Fibroblast of villous mesenchyme (primary cell): ENCODE measurements around the gene SLC16A2. TPM values are rescaled to one million over a fixed set of nuclear protein-coding genes. Genes with fewer than 3 reads are reported as not detected.
A peak's percentile ranks its signal among the peaks of the same experiment; 100 is the strongest.

Experiments used
- DNase-seq: peaks from one replicate; pipeline ENCODE4 v3.0.0-alpha.2; 2010; ENCODE audit warnings: low read depth
- H3K4me3 ChIP-seq: 2 replicates; pipeline ENCODE4 v1.5.1; 2011; ENCODE audit warnings: low read depth, mild to moderate bottlenecking, low read length
- total RNA-seq: library from RNA; depleted of rRNA; stranded (reverse); fragments of >200 nt; gene quantifications from 2 replicates; pipeline ENCODE4 v1.2.3, GENCODE V29; 2012
- TF ChIP-seq, protein P1 (sequence below): IDR thresholded peaks from 2 replicates; pipeline ENCODE4 v1.5.1; 2012; ENCODE audit warnings: low read depth, mild to moderate bottlenecking, low read length; ENCODE audit not compliant: insufficient read depth

The SLC16A2 gene
- total RNA-seq, 1 donor: 10.8 TPM

DNA sequence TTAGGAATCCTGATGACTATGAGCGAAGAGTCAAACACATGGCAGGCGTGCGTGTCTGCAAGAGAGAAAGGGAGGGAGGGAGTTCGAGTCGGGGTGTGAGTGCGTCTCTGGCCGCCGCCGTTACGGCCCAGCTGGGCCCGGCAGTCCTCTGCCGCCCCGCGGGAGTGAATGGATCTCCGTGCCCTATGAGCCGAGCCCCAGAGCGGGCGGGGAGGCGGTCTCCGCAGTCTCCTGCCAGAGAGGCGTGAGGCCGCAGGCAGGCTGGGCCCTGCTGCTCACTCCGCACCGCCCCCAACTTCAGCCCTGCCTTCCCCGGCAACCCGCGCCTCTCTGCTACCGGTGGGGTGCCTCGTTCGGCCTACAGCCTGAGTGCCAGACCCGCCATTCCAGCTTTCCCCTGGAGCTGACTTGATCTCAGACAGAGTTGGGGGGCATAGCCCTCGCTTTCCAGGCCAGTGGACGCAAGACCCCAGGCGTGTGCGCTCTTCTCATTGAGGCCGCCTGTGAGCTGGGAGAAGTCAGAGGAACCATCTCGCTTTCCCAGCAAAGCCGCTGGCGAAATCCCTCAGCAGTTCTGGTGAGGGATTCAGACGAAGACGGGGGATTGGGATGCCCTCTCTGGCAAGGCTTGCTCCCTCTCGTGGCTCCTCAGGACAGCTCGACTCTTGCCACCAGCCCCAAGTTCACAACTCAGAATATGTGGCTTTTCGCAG, 1.4 kb downstream of the SLC16A2 start:
- peak overlapping the region; percentile 62 for H3K4me3 ChIP-seq
- peak; percentile 55 for DNase-seq
- TF ChIP-seq, protein P1, sequence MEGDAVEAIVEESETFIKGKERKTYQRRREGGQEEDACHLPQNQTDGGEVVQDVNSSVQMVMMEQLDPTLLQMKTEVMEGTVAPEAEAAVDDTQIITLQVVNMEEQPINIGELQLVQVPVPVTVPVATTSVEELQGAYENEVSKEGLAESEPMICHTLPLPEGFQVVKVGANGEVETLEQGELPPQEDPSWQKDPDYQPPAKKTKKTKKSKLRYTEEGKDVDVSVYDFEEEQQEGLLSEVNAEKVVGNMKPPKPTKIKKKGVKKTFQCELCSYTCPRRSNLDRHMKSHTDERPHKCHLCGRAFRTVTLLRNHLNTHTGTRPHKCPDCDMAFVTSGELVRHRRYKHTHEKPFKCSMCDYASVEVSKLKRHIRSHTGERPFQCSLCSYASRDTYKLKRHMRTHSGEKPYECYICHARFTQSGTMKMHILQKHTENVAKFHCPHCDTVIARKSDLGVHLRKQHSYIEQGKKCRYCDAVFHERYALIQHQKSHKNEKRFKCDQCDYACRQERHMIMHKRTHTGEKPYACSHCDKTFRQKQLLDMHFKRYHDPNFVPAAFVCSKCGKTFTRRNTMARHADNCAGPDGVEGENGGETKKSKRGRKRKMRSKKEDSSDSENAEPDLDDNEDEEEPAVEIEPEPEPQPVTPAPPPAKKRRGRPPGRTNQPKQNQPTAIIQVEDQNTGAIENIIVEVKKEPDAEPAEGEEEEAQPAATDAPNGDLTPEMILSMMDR: peak; percentile 34

DNA sequence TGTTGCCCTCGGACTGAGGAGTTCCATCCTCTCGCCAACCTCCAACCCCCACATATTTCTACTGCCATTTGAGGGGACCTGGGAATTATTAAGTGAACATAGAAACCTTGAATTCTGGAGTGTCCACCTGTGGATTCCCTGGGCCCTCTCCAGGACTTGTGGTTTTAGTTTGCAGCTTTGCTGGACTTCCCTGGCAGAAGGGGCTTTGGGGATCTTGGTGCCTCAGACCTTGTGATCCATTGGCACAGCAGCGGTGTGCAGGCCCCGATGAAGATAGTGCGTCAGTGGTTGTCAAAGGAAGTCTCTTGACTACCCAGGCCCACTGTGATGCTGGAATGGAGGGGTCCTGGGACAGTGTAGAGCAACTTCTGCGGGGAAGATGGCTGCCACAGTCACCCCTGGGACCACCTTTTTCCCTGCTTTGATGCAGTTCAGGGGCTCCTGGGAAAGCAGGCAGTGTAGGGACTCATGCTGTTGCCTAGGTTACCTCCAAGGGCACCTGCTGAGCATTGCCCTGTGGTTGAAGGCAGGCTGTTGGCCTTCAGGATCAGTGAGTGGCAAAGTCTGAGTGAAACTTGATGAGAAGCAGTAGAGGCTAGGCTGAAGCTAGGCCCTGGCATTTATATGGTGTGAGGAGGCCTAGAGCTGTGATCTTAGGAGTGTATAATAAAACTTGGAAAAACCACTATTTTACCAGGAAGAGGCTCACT, 2.2 kb downstream of the SLC16A2 start:
- H3K4me3 ChIP-seq: no peak overlapping the region
- TF ChIP-seq, protein P1: no peak
- DNase-seq: no peak

DNA sequence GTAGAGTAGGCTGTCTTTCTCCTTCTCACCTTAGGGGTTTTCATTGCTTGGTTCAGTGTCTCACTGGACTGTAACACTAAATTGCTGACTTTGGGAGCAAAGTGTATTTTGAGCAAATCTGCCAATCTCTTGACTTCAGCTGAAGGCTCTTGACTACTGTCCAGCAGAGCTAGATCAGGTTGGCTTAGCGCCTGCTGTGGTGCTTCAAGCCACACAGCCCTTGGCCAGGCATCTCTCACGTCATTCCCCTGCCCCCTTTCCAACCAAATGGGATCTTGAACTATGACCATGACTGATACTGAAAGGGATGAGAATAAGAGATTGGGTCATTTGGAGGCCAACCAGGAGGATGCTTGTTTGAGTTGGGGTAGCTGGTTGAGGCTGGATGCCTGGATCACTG, 4.8 kb downstream of the SLC16A2 start:
- H3K4me3 ChIP-seq: no peak overlapping the region
- DNase-seq: no peak
- TF ChIP-seq, protein P1: no peak

DNA sequence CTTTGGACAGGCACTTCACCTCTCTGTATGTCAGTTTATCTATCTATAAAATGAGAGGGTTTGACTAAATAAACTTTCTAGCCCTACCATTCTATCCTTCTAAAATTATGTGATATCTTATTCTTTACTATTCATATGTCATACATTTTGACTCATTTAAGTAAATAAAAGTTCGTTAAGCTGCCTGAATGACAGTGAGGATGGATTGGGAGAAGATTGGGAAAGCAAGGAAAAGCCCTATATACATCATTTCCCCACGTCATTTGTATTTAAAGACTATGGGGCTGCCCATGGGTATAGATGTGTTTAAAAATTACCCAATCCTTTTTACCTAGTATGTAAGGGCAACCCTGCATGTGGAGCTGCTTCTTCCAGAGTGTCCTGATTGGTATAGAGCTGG, 5.3 kb downstream of the SLC16A2 start:
- no peak overlapping the region for H3K4me3 ChIP-seq
- TF ChIP-seq, protein P1: no peak
- DNase-seq: no peak

DNA sequence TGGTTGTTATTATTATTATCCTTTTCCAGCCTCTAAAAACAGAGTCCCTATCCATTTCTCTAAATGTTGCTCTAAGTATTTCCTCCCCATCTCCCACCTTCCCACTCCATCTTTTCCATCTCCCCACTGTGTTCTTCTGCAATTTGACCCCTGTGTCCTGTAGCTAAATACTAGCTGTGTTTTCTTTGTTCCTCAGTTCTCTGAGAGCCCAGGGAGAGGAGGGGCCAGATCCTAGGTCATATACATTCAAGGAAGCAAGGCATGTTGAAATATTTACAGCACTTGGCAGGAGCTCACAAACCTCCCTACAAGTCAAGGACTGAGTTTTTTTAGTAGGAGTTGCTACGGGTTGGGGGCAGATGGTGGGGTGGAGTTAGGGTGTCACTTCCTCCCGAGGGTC, 10.5 kb downstream of the SLC16A2 start:
- no peak for DNase-seq
- TF ChIP-seq, protein P1: no peak
- H3K4me3 ChIP-seq: no peak overlapping the region

DNA sequence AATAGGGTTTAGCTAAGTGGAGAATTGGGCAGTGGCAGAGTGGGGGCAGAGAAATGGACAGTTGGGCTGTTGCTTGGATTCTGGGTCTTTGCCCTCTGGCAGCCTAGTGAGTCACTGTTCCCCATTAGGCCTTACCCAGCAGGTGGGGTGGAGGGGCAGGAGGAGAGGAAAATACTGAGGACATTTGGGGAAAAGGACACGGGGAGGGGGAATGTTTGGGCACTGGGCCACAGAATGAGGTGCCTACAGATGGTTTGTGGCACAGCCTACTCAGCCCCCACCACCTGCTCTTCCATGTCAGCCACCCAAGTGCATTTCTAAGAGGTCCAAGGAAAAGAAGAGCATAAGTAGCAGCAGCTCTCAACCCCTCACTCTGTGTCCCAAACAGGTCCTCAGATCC, 13.0 kb downstream of the SLC16A2 start:
- H3K4me3 ChIP-seq: no peak overlapping the region
- no peak for DNase-seq
- TF ChIP-seq, protein P1: no peak
